ENCODE measurements around the gene PCDHGA12.

PCDHGA12 gene

GRCh38 chr5:141439411-141440141 lies 9.3 kb downstream of the PCDHGA12 start:
- no peak for DNase-seq (ENCODE audit: low read depth)

- DNase-seq (ENCODE audit: low read depth): no peak
Measured at GRCh38 chr5:141440341-141440740, 10.0 kb downstream of the PCDHGA12 start.

GRCh38 chr5:141441571-141442170 lies 11.4 kb downstream of the PCDHGA12 start:
- DNase-seq (ENCODE audit: low read depth): no peak

GRCh38 chr5:141465351-141465750 lies 35.0 kb downstream of the PCDHGA12 start:
- no peak for DNase-seq (ENCODE audit: low read depth)

- DNase-seq (ENCODE audit: low read depth): no peak
Measured at GRCh38 chr5:141475625-141476131, 45.4 kb downstream of the PCDHGA12 start, which contains the start of gene PCDHGC3. Gene PCDHGC3, plus strand, starts transcription at chr5:141475966. Its CDS starts 151 bp downstream, at chr5:141476117.

- DNase-seq (ENCODE audit: low read depth): no peak
Measured at GRCh38 chr5:141476132-141476911, 46.0 kb downstream of the PCDHGA12 start.

GRCh38 chr5:141477044-141477575 lies 46.8 kb downstream of the PCDHGA12 start:
- DNase-seq (ENCODE audit: low read depth): no peak

- DNase-seq (ENCODE audit: low read depth): no peak
Measured at GRCh38 chr5:141477815-141478214, 47.5 kb downstream of the PCDHGA12 start.

GRCh38 chr5:141478321-141478945 lies 48.1 kb downstream of the PCDHGA12 start:
- DNase-seq (ENCODE audit: low read depth): no peak

- no peak for DNase-seq (ENCODE audit: low read depth)
Measured at GRCh38 chr5:141479776-141480175, 49.5 kb downstream of the PCDHGA12 start.

All from stimulated activated CD8-positive, alpha-beta memory T cell treated with anti-CD3 and anti-CD28 coated beads, Interleukin-15, amount 100 ng/mL, for 24 hours (primary cell).